ENCODE results near the gene CCDC89.

The CCDC89 gene

GRCh38 chr11:85664615-85665481 is 21.1 kb downstream of the CCDC89 start, which contains the start of gene CREBZF:
TSS of gene CREBZF (minus strand) at chr11:85665129. CDS start at chr11:85664875, 254 bp downstream.
- Histone ChIP-seq H3K4me3 (ENCODE audit: low read depth, low read length, poor library complexity, severe bottlenecking) (peak within 1 kb of the TSS; percentile 88), H3K79me2 (ENCODE audit: insufficient read depth, low read length) (peaks cover 44% of the 10 kb centered on the region), H3K27me3 (ENCODE audit: insufficient read depth, low read length) (no peaks in the 10 kb centered on the region), H2AFZ (ENCODE audit: low read length) (peak within 1 kb of the TSS; percentile 81), H3K4me1 (ENCODE audit: insufficient read depth, low read length, severe bottlenecking) (peaks cover 35% of the 10 kb centered on the region), H3K9me3 (ENCODE audit: low read length) (no peaks in the 10 kb centered on the region), H3K36me3 (ENCODE audit: insufficient read depth, low read length) (peaks cover 38% of the 10 kb centered on the region), H3K27ac (ENCODE audit: low read depth, low read length, poor library complexity, severe bottlenecking) (peak within 1 kb of the TSS; percentile 84), H3K9me2 (ENCODE audit: low read depth, low read length) (no peaks in the 10 kb centered on the region), H3K9ac (ENCODE audit: low read length) (peak within 1 kb of the TSS; percentile 96), H3K4me2 (ENCODE audit: low read length) (peak within 1 kb of the TSS; percentile 88), H3F3A (ENCODE audit: insufficient read depth, low read length) (no peaks in the 10 kb centered on the region), H4K20me1 (ENCODE audit: insufficient read depth, low read length) (peaks cover 10% of the 10 kb centered on the region; the same call in 1 of the 2 replicates)
- TF ChIP-seq CTCF (IDR thresholded peaks at IDR 0.05; ENCODE audit: low read length) = no peak
- no peak for TF ChIP-seq EZH2 (IDR thresholded peaks at IDR 0.05; ENCODE audit: borderline replicate concordance, low read length)

DNA sequence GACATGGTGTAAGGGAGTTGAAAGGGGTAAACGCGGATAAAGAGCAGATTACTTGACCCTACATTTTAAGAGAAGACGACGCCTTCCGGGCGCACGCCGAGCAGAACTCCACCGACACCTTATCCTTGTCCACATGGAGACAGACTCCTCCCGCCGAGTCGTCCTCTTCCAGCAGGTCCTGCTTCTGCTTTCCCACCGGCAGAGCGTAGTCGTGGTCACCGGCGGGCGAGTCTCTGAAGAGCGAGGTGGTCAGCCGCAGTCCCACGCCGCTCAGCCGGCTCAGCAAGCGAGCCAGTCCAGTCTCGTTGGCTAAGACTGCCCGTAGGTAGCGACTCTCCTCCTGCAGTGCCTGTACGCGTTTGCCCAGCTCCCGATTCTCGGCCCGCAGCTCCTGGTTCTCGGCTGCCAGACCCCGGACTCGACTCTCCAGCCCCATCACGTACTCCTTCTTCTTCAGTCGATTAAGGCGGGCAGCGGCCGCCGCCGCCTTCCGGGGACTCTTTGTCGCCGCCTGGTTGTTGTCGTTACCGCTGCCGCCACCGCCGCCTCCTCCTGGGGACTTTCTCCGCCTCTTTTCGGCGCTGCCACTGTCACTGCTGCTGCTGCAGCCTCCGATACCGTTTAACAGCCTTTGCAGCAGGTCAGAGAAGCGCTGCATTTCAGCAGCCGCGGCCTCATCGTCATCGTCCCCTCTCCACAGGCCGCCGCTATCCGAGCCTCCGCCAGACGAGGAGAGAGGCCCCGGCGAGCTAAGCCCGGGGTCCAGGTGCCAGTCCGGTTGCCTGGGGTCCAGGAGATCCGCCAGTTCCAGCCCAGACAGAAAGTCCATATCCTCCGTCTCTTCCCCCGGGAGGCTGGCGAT is 22.0 kb downstream of the CCDC89 start:
- Histone ChIP-seq H3K9ac (ENCODE audit: low read length) (peak overlapping the region; percentile 96), H3K36me3 (ENCODE audit: insufficient read depth, low read length) (peaks cover 46% of the 10 kb centered on the region), H3K27me3 (ENCODE audit: insufficient read depth, low read length) (no peaks in the 10 kb centered on the region), H3K4me2 (ENCODE audit: low read length) (peak overlapping the region; percentile 88), H3K4me1 (ENCODE audit: insufficient read depth, low read length, severe bottlenecking) (peaks cover 44% of the 10 kb centered on the region), H3K4me3 (ENCODE audit: low read depth, low read length, poor library complexity, severe bottlenecking) (peak overlapping the region; percentile 88), H3K9me3 (ENCODE audit: low read length) (no peaks in the 10 kb centered on the region), H2AFZ (ENCODE audit: low read length) (no peak overlapping the region), H3K79me2 (ENCODE audit: insufficient read depth, low read length) (peaks cover 53% of the 10 kb centered on the region), H3K27ac (ENCODE audit: low read depth, low read length, poor library complexity, severe bottlenecking) (peak overlapping the region; percentile 84), H3F3A (ENCODE audit: insufficient read depth, low read length) (no peaks in the 10 kb centered on the region), H3K9me2 (ENCODE audit: low read depth, low read length) (no peaks in the 10 kb centered on the region), H4K20me1 (ENCODE audit: insufficient read depth, low read length) (peaks cover 10% of the 10 kb centered on the region; the same call in 1 of the 2 replicates)
- TF ChIP-seq CTCF (IDR thresholded peaks at IDR 0.05; ENCODE audit: low read length) (peak; percentile 51), EZH2 (IDR thresholded peaks at IDR 0.05; ENCODE audit: borderline replicate concordance, low read length) (no peak)

DNA sequence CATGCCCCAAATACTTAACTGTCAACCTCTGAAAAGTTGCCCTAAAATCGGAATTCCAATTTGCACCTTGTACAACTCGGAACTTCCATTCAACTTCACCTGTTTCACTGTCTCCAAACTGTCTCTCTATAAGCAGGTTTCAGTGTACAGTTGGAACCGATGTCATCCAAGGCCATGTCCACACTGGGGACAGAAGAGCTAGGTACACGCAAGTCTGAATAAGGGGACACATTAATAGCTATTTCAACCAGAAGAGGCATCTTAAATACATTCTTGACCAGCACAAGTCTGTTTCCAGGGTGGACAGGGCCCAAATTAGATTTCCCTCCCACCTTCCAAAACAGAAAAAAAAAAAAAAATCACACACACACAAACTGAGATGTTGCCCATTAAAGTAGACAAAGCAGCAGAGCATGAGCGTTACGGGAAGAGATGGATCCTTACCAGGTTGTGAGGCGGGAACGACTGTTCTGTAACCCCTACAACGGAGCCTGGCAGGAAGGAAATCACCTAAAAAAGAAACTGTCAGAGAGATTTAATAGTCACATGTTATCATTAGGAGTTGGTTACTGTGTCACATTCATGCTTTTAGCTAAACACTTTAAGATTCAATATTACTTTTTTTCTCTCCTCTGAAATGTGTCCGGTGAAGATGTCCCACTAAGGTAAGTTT is 22.8 kb downstream of the CCDC89 start:
- Histone ChIP-seq H3K9me2 (ENCODE audit: low read depth, low read length) (no peaks in the 10 kb centered on the region), H3K27me3 (ENCODE audit: insufficient read depth, low read length) (no peaks in the 10 kb centered on the region), H3K4me1 (ENCODE audit: insufficient read depth, low read length, severe bottlenecking) (peaks cover 46% of the 10 kb centered on the region), H3K79me2 (ENCODE audit: insufficient read depth, low read length) (peaks cover 60% of the 10 kb centered on the region), H3K27ac (ENCODE audit: low read depth, low read length, poor library complexity, severe bottlenecking) (no peak overlapping the region), H2AFZ (ENCODE audit: low read length) (no peak overlapping the region), H3K9ac (ENCODE audit: low read length) (peak overlapping the region; percentile 96), H3K9me3 (ENCODE audit: low read length) (no peaks in the 10 kb centered on the region), H3K4me2 (ENCODE audit: low read length) (peak overlapping the region; percentile 88), H3K4me3 (ENCODE audit: low read depth, low read length, poor library complexity, severe bottlenecking) (peak overlapping the region; percentile 88), H4K20me1 (ENCODE audit: insufficient read depth, low read length) (peaks cover 10% of the 10 kb centered on the region; the same call in 1 of the 2 replicates), H3K36me3 (ENCODE audit: insufficient read depth, low read length) (peaks cover 54% of the 10 kb centered on the region), H3F3A (ENCODE audit: insufficient read depth, low read length) (no peaks in the 10 kb centered on the region)
- TF ChIP-seq CTCF (IDR thresholded peaks at IDR 0.05; ENCODE audit: low read length) (no peak), EZH2 (IDR thresholded peaks at IDR 0.05; ENCODE audit: borderline replicate concordance, low read length) (no peak)
